GM23338 (cell line): Measurements from ENCODE around the gene CRAMP1. TPM values are rescaled to one million over a fixed set of nuclear protein-coding genes. Genes with fewer than 3 reads are reported as not detected.

ENCODE experiments used
- ATAC-seq: fragments of 200-7000 bp; cut with Tn5 transposase; 3 replicates; pipeline ENCODE4 v1.9.1; 2020
- DNase-seq: peaks from one replicate; pipeline ENCODE4 v3.0.0-alpha.2; 2015; ENCODE audit warnings: low spot score
- H2AFZ ChIP-seq: fragments of 200-600 bp; sonication (generic); 2 replicates; pipeline ENCODE4 v1.8.0; 2016; ENCODE audit warnings: antibody characterized with exemption, mild to moderate bottlenecking, moderate library complexity
- H3F3A ChIP-seq: fragments of 200-600 bp; sonication (generic); replicated peaks from 2 replicates; pipeline ENCODE4 v1.8.0; 2017; ENCODE audit warnings: antibody characterized with exemption, mixed run types, low read depth
- H3K27ac ChIP-seq: fragments of 200-600 bp; sonication (generic); 2 replicates; pipeline ENCODE4 v1.6.1; 2016; ENCODE audit warnings: low read depth
- H3K27me3 ChIP-seq: fragments of 200-600 bp; sonication (generic); 2 replicates; pipeline ENCODE4 v1.8.0; 2016; ENCODE audit warnings: mild to moderate bottlenecking, mixed run types, moderate library complexity; ENCODE audit not compliant: insufficient read depth
- H3K36me3 ChIP-seq: fragments of 200-600 bp; sonication (generic); 2 replicates; pipeline ENCODE4 v1.8.0; 2016; ENCODE audit warnings: mild to moderate bottlenecking; ENCODE audit not compliant: insufficient read depth
- H3K4me1 ChIP-seq: fragments of 200-600 bp; sonication (generic); 2 replicates; pipeline ENCODE4 v1.8.0; 2016; ENCODE audit warnings: mild to moderate bottlenecking, moderate library complexity; ENCODE audit not compliant: insufficient read depth
- H3K4me2 ChIP-seq: fragments of 200-600 bp; sonication (generic); 2 replicates; pipeline ENCODE4 v1.7.1; 2017; ENCODE audit warnings: mixed run types
- H3K4me3 ChIP-seq: fragments of 200-600 bp; sonication (generic); 2 replicates; pipeline ENCODE4 v1.6.1; 2016; ENCODE audit warnings: mixed run types
- H3K79me2 ChIP-seq: fragments of 200-600 bp; sonication (generic); replicated peaks from 2 replicates; pipeline ENCODE4 v1.8.0; 2017; ENCODE audit warnings: mild to moderate bottlenecking; ENCODE audit not compliant: insufficient read depth
- H3K9me2 ChIP-seq: fragments of 200-600 bp; sonication (generic); 2 replicates; pipeline ENCODE4 v1.8.0; 2017; ENCODE audit not compliant: insufficient read depth
- H4K20me1 ChIP-seq: fragments of 200-600 bp; sonication (generic); replicated peaks from 2 replicates; pipeline ENCODE4 v1.8.0; 2017; ENCODE audit warnings: mild to moderate bottlenecking; ENCODE audit not compliant: insufficient read depth
- H3K27ac Mint-ChIP-seq: 2 replicates; pipeline ENCODE4 v1.8.0; 2020; ENCODE audit warnings: inconsistent platforms, mild to moderate bottlenecking, moderate library complexity, mixed read lengths
- H3K27me3 Mint-ChIP-seq: 3 replicates; pipeline ENCODE4 v1.8.0; 2022; ENCODE audit warnings: low read depth, mild to moderate bottlenecking, moderate library complexity, mixed read lengths, inconsistent platforms; ENCODE audit not compliant: insufficient read depth, poor library complexity
- H3K36me3 Mint-ChIP-seq: 3 replicates; pipeline ENCODE4 v1.8.0; 2021; ENCODE audit warnings: low read depth, mild to moderate bottlenecking, inconsistent platforms, moderate library complexity, mixed read lengths
- H3K4me1 Mint-ChIP-seq: 3 replicates; pipeline ENCODE4 v1.8.0; 2020; ENCODE audit warnings: mild to moderate bottlenecking, inconsistent platforms, mixed read lengths
- H3K4me3 Mint-ChIP-seq: 3 replicates; pipeline ENCODE4 v1.8.0; 2021; ENCODE audit warnings: moderate library complexity, mild to moderate bottlenecking, inconsistent platforms, mixed read lengths
- H3K9me3 Mint-ChIP-seq: 3 replicates; pipeline ENCODE4 v1.8.0; 2020; ENCODE audit warnings: moderate library complexity, mild to moderate bottlenecking, inconsistent platforms, mixed read lengths
- JUNB ChIP-seq: IDR thresholded peaks from one replicate; pipeline ENCODE4 v1.6.1; 2016; ENCODE audit warnings: antibody characterized with exemption; ENCODE audit not compliant: unreplicated experiment
- NANOG ChIP-seq: IDR thresholded peaks from 2 replicates; pipeline ENCODE4 v1.6.1; 2016; ENCODE audit warnings: antibody characterized with exemption, borderline replicate concordance
- POLR2AphosphoS5 ChIP-seq: IDR thresholded peaks from 2 replicates; pipeline ENCODE4 v1.6.1; 2016; ENCODE audit warnings: antibody characterized with exemption, low read depth
- STAT1 ChIP-seq: IDR thresholded peaks from one replicate; pipeline ENCODE4 v1.6.1; 2016; ENCODE audit warnings: antibody characterized with exemption; ENCODE audit not compliant: unreplicated experiment
- ZNF331 ChIP-seq: fragments of 250-450 bp; sonication (Bioruptor Pico); IDR thresholded peaks from 2 replicates; pipeline ENCODE4 v1.5.0; 2020; ENCODE audit warnings: low read depth, mild to moderate bottlenecking, moderate library complexity
- polyA plus RNA-seq: library from polyadenylated mRNA; unstranded; fragments of >200 nt; fragmentation: Nextera tagmentation; extraction: Ambion mirVana; gene quantifications from 2 replicates; pipeline ENCODE4 v1.2.1, GENCODE V29; 2016
- total RNA-seq: library from RNA; depleted of rRNA; stranded (reverse); fragments of >200 nt; shearing (Covaris generic); gene quantifications from 2 replicates; pipeline ENCODE4 v1.2.3, GENCODE V29; 2014
- TF ChIP-seq, protein P1 (sequence below): IDR thresholded peaks from 2 replicates; pipeline ENCODE4 v1.6.1; 2016; ENCODE audit warnings: antibody characterized with exemption
- TF ChIP-seq, protein P2 (sequence below): IDR thresholded peaks from one replicate; pipeline ENCODE4 v1.6.1; 2018; ENCODE audit warnings: antibody characterized with exemption; ENCODE audit not compliant: unreplicated experiment
- TF ChIP-seq, protein P3 (sequence below), 2 experiments: fragments of 200-600 bp in 1 of 2; sonication (generic) in 1 of 2; conservative IDR thresholded peaks; 2 replicates each; pipeline versions ENCODE4 v1.5.1 to v1.6.1; 2016 to 2017; ENCODE audit warnings: antibody characterized with exemption in 2 of 2, low read depth in 2 of 2, mild to moderate bottlenecking in 2 of 2, moderate library complexity in 1 of 2
- TF ChIP-seq, protein P4 (sequence below): fragments of 250-450 bp; sonication (Bioruptor Pico); IDR thresholded peaks from 2 replicates; pipeline ENCODE4 v1.5.0; 2020; ENCODE audit warnings: mild to moderate bottlenecking, moderate library complexity

CRAMP1 gene
- total and polyA plus RNA-seq, 2 experiments from 2014 or later: 3.4 to 16.7 TPM

DNA sequence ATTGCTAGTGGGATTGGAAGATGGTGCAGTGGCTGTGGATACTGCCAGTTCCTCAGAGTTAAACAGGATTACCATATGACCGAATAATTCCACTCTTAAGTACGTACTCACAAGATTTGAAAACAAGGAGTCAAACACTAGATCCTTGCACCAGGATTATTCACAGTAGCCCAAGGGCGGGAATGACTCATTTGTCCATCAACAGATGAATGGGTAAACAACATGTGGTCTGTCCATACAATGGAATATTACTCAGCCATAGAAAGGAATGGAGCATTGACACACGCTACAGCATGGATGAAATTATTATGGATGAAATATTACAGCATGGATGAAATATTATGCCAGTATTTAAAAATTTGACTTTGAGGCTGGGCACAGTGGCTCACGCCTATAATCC, 84.7 kb downstream of the CRAMP1 start (continued):
- TF ChIP-seq, protein P1, sequence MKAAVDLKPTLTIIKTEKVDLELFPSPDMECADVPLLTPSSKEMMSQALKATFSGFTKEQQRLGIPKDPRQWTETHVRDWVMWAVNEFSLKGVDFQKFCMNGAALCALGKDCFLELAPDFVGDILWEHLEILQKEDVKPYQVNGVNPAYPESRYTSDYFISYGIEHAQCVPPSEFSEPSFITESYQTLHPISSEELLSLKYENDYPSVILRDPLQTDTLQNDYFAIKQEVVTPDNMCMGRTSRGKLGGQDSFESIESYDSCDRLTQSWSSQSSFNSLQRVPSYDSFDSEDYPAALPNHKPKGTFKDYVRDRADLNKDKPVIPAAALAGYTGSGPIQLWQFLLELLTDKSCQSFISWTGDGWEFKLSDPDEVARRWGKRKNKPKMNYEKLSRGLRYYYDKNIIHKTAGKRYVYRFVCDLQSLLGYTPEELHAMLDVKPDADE: no peak
- TF ChIP-seq, protein P2, sequence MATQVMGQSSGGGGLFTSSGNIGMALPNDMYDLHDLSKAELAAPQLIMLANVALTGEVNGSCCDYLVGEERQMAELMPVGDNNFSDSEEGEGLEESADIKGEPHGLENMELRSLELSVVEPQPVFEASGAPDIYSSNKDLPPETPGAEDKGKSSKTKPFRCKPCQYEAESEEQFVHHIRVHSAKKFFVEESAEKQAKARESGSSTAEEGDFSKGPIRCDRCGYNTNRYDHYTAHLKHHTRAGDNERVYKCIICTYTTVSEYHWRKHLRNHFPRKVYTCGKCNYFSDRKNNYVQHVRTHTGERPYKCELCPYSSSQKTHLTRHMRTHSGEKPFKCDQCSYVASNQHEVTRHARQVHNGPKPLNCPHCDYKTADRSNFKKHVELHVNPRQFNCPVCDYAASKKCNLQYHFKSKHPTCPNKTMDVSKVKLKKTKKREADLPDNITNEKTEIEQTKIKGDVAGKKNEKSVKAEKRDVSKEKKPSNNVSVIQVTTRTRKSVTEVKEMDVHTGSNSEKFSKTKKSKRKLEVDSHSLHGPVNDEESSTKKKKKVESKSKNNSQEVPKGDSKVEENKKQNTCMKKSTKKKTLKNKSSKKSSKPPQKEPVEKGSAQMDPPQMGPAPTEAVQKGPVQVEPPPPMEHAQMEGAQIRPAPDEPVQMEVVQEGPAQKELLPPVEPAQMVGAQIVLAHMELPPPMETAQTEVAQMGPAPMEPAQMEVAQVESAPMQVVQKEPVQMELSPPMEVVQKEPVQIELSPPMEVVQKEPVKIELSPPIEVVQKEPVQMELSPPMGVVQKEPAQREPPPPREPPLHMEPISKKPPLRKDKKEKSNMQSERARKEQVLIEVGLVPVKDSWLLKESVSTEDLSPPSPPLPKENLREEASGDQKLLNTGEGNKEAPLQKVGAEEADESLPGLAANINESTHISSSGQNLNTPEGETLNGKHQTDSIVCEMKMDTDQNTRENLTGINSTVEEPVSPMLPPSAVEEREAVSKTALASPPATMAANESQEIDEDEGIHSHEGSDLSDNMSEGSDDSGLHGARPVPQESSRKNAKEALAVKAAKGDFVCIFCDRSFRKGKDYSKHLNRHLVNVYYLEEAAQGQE: no peak
- TF ChIP-seq, protein P3, sequence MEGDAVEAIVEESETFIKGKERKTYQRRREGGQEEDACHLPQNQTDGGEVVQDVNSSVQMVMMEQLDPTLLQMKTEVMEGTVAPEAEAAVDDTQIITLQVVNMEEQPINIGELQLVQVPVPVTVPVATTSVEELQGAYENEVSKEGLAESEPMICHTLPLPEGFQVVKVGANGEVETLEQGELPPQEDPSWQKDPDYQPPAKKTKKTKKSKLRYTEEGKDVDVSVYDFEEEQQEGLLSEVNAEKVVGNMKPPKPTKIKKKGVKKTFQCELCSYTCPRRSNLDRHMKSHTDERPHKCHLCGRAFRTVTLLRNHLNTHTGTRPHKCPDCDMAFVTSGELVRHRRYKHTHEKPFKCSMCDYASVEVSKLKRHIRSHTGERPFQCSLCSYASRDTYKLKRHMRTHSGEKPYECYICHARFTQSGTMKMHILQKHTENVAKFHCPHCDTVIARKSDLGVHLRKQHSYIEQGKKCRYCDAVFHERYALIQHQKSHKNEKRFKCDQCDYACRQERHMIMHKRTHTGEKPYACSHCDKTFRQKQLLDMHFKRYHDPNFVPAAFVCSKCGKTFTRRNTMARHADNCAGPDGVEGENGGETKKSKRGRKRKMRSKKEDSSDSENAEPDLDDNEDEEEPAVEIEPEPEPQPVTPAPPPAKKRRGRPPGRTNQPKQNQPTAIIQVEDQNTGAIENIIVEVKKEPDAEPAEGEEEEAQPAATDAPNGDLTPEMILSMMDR (conservative IDR thresholded peaks at IDR 0.05; ENCODE audit: low read depth in 2 of 2): no peak
- TF ChIP-seq NANOG: no peak

DNA sequence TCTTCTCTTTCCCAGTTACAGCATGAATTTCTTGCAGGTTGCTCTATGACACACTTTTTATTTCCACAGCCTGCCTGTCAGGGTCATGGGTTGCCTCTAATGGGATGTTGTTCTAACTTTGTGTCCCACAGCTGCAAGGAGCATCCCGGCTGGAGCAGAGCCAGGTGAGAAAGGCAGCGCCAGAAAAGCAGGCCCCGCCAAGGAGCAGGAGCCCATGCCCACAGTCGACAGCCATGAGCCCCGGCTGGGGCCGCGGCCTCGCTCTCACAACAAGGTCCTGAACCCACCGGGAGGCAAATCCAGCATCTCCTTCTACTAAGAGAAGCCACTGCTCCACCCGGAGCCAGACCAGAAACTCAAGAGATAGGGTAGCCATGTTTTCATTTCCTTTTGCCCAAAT, 86.5 kb downstream of the CRAMP1 start:
- Histone ChIP-seq H3K9me2 (no peaks in the 10 kb centered on the region), H3K4me2 (no peak overlapping the region), H2AFZ (no peak overlapping the region), H4K20me1 (peaks cover 64% of the 10 kb centered on the region), H3K4me3 (no peak overlapping the region), H3K79me2 (peaks cover 35% of the 10 kb centered on the region), H3K36me3 (peaks cover 57% of the 10 kb centered on the region), H3K27ac (no peak overlapping the region), H3F3A (peaks cover 13% of the 10 kb centered on the region; the same call in 1 of the 2 replicates), H3K4me1 (no peaks in the 10 kb centered on the region), H3K27me3 (no peaks in the 10 kb centered on the region)
- Mint-ChIP-seq H3K4me1 (peaks cover 2% of the 10 kb centered on the region; the same call in 1 of the 3 replicates), H3K27me3 (peaks cover 6% of the 10 kb centered on the region), H3K9me3 (no peaks in the 10 kb centered on the region), H3K36me3 (peaks cover 98% of the 10 kb centered on the region), H3K27ac (no peak overlapping the region), H3K4me3 (no peak overlapping the region)
- ATAC-seq (no peak), DNase-seq (no peak)
- no peak for TF ChIP-seq JUNB
- no peak for TF ChIP-seq STAT1
- TF ChIP-seq POLR2AphosphoS5: no peak
- TF ChIP-seq, protein P4, sequence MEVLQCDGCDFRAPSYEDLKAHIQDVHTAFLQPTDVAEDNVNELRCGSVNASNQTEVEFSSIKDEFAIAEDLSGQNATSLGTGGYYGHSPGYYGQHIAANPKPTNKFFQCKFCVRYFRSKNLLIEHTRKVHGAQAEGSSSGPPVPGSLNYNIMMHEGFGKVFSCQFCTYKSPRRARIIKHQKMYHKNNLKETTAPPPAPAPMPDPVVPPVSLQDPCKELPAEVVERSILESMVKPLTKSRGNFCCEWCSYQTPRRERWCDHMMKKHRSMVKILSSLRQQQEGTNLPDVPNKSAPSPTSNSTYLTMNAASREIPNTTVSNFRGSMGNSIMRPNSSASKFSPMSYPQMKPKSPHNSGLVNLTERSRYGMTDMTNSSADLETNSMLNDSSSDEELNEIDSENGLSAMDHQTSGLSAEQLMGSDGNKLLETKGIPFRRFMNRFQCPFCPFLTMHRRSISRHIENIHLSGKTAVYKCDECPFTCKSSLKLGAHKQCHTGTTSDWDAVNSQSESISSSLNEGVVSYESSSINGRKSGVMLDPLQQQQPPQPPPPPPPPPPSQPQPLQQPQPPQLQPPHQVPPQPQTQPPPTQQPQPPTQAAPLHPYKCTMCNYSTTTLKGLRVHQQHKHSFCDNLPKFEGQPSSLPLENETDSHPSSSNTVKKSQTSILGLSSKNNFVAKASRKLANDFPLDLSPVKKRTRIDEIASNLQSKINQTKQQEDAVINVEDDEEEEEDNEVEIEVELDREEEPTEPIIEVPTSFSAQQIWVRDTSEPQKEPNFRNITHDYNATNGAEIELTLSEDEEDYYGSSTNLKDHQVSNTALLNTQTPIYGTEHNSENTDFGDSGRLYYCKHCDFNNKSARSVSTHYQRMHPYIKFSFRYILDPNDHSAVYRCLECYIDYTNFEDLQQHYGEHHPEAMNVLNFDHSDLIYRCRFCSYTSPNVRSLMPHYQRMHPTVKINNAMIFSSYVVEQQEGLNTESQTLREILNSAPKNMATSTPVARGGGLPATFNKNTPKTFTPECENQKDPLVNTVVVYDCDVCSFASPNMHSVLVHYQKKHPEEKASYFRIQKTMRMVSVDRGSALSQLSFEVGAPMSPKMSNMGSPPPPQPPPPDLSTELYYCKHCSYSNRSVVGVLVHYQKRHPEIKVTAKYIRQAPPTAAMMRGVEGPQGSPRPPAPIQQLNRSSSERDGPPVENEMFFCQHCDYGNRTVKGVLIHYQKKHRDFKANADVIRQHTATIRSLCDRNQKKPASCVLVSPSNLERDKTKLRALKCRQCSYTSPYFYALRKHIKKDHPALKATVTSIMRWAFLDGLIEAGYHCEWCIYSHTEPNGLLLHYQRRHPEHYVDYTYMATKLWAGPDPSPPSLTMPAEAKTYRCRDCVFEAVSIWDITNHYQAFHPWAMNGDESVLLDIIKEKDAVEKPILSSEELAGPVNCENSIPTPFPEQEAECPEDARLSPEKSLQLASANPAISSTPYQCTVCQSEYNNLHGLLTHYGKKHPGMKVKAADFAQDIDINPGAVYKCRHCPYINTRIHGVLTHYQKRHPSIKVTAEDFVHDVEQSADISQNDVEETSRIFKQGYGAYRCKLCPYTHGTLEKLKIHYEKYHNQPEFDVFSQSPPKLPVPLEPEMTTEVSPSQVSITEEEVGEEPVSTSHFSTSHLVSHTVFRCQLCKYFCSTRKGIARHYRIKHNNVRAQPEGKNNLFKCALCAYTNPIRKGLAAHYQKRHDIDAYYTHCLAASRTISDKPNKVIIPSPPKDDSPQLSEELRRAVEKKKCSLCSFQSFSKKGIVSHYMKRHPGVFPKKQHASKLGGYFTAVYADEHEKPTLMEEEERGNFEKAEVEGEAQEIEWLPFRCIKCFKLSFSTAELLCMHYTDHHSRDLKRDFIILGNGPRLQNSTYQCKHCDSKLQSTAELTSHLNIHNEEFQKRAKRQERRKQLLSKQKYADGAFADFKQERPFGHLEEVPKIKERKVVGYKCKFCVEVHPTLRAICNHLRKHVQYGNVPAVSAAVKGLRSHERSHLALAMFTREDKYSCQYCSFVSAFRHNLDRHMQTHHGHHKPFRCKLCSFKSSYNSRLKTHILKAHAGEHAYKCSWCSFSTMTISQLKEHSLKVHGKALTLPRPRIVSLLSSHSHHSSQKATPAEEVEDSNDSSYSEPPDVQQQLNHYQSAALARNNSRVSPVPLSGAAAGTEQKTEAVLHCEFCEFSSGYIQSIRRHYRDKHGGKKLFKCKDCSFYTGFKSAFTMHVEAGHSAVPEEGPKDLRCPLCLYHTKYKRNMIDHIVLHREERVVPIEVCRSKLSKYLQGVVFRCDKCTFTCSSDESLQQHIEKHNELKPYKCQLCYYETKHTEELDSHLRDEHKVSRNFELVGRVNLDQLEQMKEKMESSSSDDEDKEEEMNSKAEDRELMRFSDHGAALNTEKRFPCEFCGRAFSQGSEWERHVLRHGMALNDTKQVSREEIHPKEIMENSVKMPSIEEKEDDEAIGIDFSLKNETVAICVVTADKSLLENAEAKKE: no peak
- no peak for TF ChIP-seq NANOG
- no peak for TF ChIP-seq ZNF331 (CRISPR knock-in tag)
- TF ChIP-seq, protein P1: no peak
